ENCODE measurements around the gene IKZF4. TPM values are rescaled to one million over a fixed set of nuclear protein-coding genes. Genes with fewer than 3 reads are reported as not detected.

IKZF4 gene
- total RNA-seq, 1 donor from 2014 or later: 8.4 TPM

GRCh38 chr12:56014205-56014604 is 6.6 kb upstream of the IKZF4 start:
- Histone ChIP-seq H3K27me3 (ENCODE audit: low read depth) (no peaks in the 10 kb centered on the region), H3K9me3 (replicated peaks) (no peaks in the 10 kb centered on the region), H3K4me1 (no peaks in the 10 kb centered on the region), H3K27ac (replicated peaks) (no peak overlapping the region), H3K36me3 (peaks cover 18% of the 10 kb centered on the region), H3K4me3 (no peak overlapping the region)
- no peak for TF ChIP-seq CTCF (IDR thresholded peaks at IDR 0.05; ENCODE audit: borderline replicate concordance)
- intact Hi-C loops (cut with micrococcal nuclease): no loop called here
- DNase-seq: no peak

GRCh38 chr12:56017181-56017580 is 3.7 kb upstream of the IKZF4 start:
- H3K9me3 ChIP-seq (replicated peaks): no peaks in the 10 kb centered on the region
- intact Hi-C loops (cut with micrococcal nuclease): no loop called here
- H3K4me1 ChIP-seq: peaks cover 11% of the 10 kb centered on the region
- H3K27me3 ChIP-seq (ENCODE audit: low read depth): no peaks in the 10 kb centered on the region
- H3K27ac ChIP-seq (replicated peaks): no peak overlapping the region
- H3K4me3 ChIP-seq: no peak overlapping the region
- H3K36me3 ChIP-seq: peaks cover 15% of the 10 kb centered on the region
- TF ChIP-seq CTCF (IDR thresholded peaks at IDR 0.05; ENCODE audit: borderline replicate concordance): no peak
- DNase-seq: no peak

- no peak for TF ChIP-seq CTCF (IDR thresholded peaks at IDR 0.05; ENCODE audit: borderline replicate concordance)
- intact Hi-C loops (cut with micrococcal nuclease): no loop called here
These were observed 2.5 kb upstream of the IKZF4 start for GRCh38 chr12:56018356-56018755.

GRCh38 chr12:56021889-56022497 is 1.1 kb downstream of the IKZF4 start:
- DNase-seq: no peak
- intact Hi-C loops (cut with micrococcal nuclease): no loop called here
- peaks cover 11% of the 10 kb centered on the region for H3K4me1 ChIP-seq
- H3K27ac ChIP-seq (replicated peaks): no peak overlapping the region
- peaks cover 20% of the 10 kb centered on the region for H3K36me3 ChIP-seq
- no peak for TF ChIP-seq CTCF (IDR thresholded peaks at IDR 0.05; ENCODE audit: borderline replicate concordance)
- H3K9me3 ChIP-seq (replicated peaks): no peaks in the 10 kb centered on the region
- H3K27me3 ChIP-seq (ENCODE audit: low read depth): no peaks in the 10 kb centered on the region
- H3K4me3 ChIP-seq: peak overlapping the region; percentile 32

More at GRCh38 chr12:56018356-56018755, 2.5 kb upstream of the IKZF4 start:
- Histone ChIP-seq H3K27ac (replicated peaks) (no peak overlapping the region), H3K9me3 (replicated peaks) (no peaks in the 10 kb centered on the region), H3K4me3 (no peak overlapping the region), H3K36me3 (peaks cover 15% of the 10 kb centered on the region), H3K27me3 (ENCODE audit: low read depth) (no peaks in the 10 kb centered on the region), H3K4me1 (peaks cover 11% of the 10 kb centered on the region)
- no peak for DNase-seq

- TF ChIP-seq CTCF (IDR thresholded peaks at IDR 0.05; ENCODE audit: borderline replicate concordance): no peak
- Histone ChIP-seq H3K4me3 (no peak overlapping the region), H3K9me3 (replicated peaks) (no peaks in the 10 kb centered on the region), H3K4me1 (no peaks in the 10 kb centered on the region), H3K36me3 (peaks cover 24% of the 10 kb centered on the region), H3K27me3 (ENCODE audit: low read depth) (no peaks in the 10 kb centered on the region), H3K27ac (replicated peaks) (no peak overlapping the region)
- DNase-seq: no peak
- intact Hi-C loops (cut with micrococcal nuclease): no loop called here
These were observed 7.8 kb downstream of the IKZF4 start for GRCh38 chr12:56028511-56029165.
